Measurements from ENCODE around the gene TUBB4A.

DNA sequence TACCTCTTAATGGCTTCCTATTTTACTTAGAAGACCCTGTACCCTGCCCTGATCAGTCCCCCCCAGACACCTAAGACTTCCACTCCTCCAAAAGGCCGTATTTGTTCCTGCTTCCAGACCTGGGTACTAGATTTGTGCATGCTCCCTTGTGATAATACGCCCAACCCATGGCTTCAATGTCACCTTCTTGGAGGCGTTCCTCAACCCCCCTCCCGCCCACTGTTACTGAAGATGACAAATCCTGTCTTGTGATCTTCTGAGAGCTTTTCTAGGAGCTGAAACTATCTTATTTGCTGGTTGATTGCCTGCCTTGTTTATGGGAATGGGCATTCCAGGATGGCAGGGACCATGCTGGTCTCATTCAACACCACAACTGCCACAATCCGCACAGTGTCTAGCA lies 51.9 kb downstream of the TUBB4A start:
- TF ChIP-seq EZH2 (IDR thresholded peaks at IDR 0.05; ENCODE audit: insufficient read depth, poor library complexity, severe bottlenecking): no peak
- no peak for TF ChIP-seq EZH2phosphoT487 (IDR thresholded peaks at IDR 0.05; ENCODE audit: insufficient read depth, low read depth)

Data from GM23248 (cell line).